AG20443 (cell line): ENCODE measurements around the gene VAMP5.
"Not testable (repeated sequence)": the region's sequence is repeated elsewhere in the genome, so short reads cannot be mapped to it uniquely, and the experiment has no call there.

Experiments used
- DNase-seq: peaks from one replicate; pipeline ENCODE4 v3.0.0; 2012; ENCODE audit warnings: low spot score, mixed read lengths

Gene VAMP5

DNA sequence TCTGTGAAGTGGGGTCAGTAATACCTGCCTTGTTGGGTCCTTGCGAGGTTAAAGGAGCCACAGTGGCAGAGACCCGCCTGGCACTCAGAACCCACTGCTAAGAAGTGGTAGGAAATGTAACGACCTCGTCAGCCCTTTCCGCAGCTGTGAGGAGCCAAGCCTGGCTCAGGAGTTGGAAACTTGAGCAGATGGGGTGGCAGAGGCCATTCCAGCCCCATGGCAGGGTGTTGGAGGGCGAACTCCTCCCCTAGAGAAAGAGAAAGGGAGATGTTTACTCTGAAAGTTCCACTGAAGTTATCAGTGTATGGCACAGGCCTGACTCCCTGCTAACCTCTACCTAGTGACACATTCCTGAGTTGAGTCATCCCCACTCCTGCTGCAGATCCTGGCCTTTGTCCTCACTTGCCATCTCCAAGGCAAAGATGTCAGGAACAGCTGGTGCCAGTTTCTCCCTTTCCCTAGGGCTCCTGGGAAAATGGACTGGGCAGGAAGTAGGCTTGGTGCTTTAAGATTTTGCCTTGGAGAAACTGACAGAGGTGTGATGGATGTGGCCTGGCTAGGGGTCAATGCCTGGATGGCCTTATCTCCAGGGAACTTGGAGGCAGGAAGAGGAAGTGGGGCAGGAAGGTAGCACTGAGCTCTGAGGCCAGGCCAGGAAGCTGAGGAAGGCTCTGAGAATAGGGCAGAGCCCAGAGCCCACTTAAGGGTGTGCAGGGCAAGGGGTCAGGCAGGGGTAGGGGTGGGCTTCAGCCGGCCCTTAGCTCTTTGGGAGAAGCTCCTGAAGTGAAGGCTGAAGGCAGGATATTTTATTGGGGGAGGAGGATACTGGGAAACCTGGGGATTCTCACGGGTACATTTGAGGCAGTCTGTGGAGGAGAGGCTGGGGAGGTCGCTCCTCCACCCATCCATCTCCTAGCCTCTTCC, 888 bp downstream of the VAMP5 start:
- DNase-seq: peak; percentile 67

DNA sequence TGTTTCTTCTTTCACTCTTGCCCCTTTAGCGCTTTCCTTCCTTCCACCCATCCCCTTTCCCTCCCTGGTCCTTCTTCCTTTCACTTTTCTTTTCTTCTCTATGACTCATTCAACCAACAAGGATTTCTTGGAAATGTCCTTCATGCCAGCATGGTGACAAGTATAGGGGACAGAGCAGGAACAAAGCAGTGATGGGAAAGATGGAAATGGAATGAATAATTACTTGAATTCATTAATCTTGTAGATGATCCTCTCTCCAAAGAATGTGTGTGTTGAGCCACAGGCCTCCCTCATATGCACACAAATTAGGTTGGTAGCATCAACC, 1.5 kb downstream of the VAMP5 start:
- DNase-seq: peak; percentile 69

DNA sequence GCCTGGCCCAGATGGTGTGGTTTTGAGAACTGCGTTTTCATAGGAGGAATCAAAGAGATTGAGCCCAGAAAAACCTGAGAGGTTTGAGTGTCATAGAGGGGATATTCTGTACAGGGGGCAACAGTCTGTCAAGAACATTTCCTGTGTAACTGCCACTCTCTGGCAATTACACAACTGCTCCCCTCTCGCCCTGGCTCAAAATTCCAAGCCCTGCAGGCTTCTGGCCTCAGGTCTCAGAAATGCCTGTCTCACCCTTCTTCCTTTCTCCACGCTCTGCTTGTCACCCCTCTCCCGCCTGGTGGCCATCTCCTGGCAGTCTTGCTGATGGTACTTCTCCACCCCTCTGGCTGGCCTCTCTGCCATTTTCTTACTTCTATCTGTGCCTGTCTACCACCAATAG, 4.0 kb downstream of the VAMP5 start:
- no peak for DNase-seq

DNA sequence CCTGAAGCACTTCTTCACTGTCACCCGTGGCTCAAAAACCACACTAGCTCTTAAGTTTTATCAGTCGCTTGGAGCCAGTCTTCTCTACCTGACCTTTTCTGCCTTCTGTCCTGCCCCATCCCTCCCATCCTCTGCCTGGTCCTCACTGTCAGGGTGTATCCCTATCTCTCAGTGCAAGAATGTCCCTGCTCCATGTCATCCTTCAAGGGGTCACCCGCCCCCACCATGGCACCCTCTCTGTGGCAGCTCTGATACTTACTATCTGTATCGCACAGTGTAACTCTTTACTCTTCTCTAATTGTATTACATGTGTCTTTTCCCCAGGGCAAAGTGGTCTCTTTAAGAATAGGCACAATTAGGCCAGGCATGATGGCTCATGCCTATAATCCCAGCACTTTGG, 4.4 kb downstream of the VAMP5 start:
- DNase-seq: no peak

DNA sequence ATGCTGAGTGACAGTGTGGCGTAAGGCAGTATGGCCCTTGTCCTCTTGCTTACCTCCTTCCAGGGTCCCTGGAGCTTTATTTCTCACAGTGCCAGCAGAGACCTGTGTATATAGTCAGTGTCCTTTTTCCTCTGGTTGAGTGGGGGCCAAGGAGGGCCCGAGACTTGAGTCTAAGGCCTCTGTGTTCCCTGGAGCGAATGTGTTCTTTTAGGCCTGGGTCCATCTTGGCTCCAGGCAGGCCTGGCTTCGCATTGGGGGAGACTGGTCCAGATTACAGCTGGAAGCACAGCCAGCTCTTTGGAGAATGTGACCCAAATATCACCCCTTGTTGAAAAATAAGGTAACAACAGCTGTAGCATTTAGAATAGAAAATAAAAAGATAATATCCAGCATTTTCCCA, 5.0 kb downstream of the VAMP5 start:
- no peak for DNase-seq

DNA sequence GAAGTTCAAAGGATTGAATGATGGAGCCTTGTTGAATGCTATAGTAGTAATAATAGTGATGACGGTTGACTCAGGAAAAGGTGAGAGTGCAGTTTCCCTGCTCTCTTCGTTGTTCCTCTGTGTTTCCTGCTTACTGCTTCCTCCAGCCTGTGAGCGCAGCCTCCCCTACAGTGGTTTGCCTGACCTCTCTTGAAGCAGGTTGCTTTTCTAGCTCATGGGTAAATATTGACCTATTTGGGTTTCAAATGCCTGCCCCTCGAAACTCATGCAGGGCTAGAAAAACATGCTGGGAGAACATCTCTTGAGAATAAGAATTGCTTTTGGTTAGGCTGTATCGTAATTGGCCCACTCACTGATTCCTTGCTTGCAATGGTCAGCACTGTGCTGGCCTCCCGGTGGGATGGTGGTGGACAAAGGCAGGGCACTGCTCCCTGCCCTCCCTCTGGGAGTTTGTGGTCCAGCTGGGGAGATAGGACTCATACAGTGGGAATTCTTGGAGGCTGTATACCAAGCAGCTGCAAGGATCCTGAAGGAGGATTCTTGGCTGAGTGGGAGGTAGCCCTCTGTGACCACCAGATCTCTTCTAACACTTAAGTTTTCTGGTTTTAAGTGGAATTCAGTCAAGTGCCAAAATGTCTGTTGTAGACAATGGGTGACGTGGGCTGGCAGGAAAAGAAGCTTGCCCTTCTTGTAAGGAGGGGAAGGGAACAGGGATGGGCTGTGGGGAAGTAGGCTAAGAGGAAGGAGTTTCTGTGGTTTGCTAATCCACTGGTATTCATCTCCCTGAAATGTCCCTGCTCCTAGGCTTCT, 6.0 kb downstream of the VAMP5 start:
- DNase-seq: peak; percentile 84

DNA sequence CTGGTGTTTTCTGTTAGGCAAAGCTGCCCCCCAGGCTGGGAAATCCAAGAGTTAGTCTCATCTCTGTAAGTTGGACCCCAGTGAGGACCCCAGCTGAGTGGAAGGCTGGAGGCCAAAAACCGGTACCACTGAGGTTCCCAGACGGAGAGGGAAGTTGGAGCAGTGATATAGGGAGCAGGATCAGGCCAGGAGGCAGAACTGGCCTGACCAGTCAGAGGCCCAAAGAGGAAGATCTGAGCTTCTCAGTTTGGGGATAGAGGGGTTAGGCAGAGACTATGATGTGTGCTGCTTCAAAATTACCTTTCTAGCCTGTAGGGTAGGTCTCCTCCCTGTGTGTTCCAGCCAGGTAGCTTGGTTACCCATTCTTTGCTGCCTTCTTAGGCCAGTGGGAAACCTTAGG, 6.7 kb downstream of the VAMP5 start:
- no peak for DNase-seq

DNA sequence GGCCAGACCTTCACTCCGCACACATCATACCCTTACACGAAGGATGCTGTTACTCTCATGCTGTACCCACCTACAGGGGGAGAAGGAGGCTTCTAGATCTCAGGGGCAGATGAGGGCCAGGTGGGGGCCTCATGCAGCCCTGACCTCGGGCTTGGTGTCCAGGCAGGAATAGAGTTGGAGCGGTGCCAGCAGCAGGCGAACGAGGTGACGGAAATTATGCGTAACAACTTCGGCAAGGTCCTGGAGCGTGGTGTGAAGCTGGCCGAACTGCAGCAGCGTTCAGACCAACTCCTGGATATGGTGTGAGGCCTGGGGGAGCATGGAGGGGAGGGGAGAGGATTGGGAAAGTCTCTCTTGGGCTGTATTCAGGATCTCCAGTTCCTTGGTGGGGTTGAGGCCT, 7.3 kb downstream of the VAMP5 start:
- no peak for DNase-seq

DNA sequence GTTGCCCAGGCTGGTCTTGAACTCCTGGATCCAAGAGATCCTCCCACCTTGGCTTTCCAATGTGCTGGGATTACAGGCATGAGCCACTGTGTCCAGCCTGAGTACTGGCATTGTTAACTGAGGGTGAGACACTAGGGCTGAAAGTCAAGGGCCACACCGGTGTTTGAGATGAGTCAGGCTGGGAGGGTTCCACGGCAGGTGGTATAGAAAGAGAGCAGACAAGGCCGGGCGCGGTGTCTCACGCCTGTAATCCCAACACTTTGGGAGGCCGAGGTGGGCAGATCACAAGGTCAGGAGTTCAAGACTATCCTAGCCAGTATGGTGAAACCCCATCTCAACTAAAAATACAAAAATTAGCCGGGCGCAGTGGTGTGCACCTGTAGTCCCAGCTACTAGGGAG, 8.1 kb downstream of the VAMP5 start:
- not testable (repeated sequence) for DNase-seq

DNA sequence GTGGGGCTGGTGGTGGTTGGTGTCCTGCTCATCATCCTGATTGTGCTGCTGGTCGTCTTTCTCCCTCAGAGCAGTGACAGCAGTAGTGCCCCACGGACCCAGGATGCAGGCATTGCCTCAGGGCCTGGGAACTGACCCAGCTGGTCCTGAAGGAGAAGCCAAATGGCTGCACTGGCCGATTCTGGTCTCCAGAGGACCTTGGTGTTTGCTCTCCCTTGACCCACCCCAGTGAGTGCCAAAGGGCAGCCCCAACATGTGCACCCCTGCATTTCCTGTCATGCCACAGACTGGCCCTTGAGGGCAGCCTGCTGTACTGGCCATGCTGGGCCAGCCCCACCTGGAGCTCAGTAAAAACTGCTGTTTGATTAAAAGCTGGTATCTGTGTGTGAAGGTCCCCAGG, 8.8 kb downstream of the VAMP5 start:
- DNase-seq: no peak

DNA sequence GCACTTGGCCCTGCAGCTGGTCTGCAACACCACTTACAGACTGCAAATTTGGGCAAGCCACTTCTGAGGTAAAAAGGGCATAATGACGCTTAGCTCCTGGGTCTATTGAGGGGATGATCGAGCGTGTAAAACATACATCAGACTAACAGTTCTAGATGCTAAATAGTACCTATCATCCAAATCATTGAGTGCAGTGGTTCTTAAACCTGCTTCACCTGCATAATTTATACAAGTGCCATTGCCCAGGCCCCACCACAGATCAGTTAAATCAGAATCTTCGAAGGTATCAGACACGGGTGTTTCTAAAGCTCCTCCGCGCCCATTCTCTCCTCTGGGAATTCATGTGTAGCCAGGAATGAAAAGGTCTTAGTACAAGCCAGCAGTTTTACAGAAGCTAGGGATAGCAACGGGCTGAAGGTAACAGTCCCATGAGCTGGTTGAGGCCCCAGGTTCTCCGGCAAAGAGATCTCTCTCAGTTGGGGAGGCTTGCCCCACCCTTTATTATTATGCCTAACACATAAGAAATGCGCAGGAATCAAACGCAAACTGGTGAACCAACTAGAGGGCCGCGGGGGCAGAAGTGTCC, 10.6 kb downstream of the VAMP5 start:
- no peak for DNase-seq

DNA sequence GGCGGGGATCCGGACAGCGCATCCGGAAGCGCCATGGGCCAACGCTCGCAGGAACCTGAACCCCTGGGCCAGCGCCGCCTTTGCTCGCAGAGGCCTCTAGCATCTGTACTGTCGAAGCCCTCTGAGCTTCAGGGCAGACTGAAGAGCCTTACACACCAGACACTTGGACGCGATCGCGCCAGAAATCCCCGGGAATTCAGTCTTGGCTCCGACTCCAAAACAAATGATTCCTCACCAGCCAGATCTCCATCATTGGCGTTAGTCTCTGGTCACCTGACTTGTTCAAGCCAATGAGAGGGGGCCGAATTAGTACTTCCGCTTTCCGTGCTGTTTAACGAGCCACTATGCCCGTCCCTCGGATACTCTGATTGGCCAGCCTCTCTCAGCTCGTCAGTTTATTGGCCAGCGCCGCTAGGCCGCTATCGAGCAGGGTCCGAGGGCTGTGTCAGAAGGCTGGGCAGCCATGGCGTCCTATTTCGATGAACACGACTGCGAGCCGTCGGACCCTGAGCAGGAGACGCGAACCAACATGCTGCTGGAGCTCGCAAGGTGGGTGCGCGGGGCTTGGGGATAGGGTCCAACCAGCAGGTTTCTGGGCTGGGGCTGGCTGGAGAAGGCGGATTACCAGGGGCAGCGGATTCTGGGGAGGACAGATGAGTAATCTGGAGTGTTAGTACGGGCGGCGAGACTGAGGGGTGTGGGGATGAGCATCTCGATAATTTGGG, 11.2 kb downstream of the VAMP5 start, which contains the start of gene RNF181:
TSS of gene RNF181 (plus strand) at position 445 of the 725 bp plus-strand sequence. CDS start at position 464, 19 bp downstream.
- peak; percentile 94 for DNase-seq

DNA sequence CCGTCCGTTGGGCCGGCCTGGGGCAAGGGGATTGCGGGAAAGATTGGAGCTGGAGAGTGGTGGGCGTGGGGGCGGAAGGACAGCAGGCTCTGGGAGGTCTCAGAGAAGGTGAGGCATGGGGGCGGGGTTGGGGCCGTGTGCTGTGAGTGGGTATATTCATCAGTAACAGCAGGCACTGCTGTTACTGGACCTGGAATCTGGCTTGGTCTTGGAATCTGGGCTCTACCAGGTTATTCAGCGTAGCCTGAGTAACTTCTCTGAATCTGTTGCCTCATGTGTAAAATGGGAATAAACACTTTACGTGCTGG, 11.7 kb downstream of the VAMP5 start:
- no peak for DNase-seq

DNA sequence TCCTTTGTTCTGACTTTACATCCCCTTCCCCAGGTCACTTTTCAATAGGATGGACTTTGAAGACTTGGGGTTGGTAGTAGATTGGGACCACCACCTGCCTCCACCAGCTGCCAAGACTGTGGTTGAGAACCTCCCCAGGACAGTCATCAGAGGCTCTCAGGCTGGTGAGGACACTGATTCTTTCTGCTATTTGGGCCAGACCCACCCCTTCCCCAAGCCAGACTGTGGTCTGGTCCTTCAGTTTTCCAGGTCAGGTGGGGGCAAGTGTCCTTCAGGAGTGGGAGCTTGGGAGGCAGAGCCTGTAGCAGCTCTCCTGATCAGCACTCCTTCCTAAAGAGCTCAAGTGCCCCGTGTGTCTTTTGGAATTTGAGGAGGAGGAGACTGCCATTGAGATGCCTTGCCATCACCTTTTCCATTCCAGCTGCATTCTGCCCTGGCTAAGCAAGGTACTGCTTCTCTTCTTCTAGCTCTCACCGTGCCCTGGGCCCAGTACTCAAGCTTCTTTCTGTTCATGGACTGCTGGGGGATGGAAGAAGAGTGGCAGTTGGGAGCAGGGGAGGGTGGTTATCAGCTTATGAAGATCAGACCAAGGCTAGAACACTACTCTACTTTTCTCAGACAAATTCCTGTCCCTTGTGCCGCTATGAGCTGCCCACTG, 12.4 kb downstream of the VAMP5 start:
- DNase-seq: no peak

DNA sequence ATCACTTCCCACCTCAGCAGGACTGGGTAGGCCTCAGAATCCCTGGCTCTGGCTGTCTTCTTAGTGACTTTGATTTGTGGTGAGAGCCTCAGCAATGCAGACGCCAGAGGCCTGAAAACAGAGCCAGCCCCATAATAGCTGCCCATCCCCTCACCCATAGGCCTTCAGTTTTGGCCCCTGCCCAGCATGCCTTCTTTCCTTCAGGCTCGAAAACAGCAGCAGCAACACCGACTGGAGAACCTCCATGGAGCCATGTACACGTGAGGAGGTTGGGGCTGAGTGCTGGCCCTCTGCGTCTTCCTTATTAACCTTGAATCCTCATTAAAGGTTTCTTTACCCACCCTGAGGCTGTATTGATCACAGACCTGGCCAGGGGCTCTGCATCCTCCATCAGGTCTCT, 13.0 kb downstream of the VAMP5 start:
- no peak for DNase-seq

DNA sequence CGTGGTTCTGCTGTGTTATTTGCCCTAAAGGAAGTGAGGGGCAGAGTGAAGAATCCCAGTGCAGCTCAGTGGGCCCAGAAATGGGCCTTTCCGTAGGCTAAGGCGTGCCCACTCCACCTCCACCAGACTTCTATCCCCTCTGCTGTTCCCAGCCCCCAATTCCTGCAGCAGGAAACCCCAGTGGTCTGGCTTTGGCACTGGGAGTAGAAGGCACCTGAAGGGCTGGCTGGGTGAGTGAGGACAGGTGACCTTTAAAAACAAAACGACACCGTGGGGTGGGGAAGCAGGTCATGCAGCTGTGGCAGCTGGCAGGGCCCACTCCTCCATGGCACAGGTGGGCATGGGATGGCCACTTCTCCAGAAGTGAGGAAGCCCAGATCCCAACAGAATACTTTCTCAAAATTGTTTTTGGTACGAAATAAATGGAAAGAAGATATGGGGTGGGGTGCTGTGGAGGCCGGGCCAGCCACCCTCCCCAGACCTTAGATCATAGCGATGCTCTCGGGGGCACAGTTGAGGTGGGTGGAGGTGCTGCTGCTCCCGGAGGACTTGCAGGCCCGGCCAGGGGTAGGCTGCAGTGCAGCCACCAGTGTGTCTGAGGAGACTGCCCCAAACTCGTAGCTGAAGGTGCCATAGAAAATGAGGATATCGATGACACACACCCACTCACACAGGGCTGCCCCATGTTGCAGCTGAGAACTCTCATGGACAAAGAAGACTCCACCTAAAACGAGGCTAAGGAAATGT, 14.5 kb downstream of the VAMP5 start:
- DNase-seq: no peak

DNA sequence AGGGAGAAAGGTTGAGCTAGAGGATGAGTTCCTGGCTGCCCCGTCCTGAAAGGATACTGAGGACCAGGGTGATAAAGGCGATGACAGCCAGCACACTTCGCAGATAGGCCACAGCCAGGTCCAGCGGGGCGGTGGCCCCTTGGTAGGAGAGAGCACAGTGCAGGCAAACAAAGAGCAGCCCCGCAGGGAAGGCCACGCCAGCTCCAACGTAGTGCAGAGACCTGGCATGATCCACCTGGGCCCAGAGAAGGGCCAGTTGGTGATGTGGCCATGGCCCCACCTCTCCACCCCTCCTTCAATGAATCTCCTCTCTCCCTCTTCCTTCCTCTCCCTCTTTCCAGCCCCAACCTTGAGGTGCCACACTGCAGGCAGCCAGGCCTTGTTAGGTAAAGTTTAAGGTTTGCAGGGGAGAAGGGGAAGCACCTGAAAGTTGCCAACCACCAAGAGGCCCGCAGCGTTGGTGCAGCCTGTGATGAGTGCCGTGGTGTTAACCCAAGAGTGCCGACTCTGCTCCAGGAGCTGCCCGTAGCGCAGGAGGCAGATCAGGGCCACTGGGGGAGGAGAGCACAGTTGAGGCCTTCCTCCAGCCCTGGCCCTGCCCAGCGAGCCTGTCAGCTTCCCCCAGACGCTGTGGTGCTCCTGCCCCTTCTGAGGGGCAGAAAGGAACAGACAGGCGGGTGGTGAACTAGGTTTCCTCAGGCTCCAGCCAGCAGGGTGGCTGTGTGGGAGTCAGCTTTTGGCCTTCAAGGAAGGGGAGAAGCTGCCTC, 15.4 kb downstream of the VAMP5 start:
- DNase-seq: no peak

DNA sequence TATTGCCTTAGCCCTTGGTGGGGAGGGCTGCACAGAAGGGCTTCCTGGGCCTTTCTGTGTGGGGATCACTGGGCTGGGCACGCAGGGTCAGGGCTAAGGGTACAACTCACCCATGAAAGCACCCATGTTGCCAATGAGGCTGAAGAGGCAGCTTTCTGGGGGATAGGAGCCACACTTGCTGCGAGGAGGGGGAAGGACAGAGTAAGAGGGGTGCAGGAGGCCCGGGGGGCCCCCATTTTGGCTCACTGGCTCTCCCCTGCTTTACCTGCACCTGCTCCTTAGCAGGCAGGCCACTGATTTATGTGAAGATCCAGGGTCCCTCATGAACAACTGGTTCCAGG, 16.0 kb downstream of the VAMP5 start:
- no peak for DNase-seq

DNA sequence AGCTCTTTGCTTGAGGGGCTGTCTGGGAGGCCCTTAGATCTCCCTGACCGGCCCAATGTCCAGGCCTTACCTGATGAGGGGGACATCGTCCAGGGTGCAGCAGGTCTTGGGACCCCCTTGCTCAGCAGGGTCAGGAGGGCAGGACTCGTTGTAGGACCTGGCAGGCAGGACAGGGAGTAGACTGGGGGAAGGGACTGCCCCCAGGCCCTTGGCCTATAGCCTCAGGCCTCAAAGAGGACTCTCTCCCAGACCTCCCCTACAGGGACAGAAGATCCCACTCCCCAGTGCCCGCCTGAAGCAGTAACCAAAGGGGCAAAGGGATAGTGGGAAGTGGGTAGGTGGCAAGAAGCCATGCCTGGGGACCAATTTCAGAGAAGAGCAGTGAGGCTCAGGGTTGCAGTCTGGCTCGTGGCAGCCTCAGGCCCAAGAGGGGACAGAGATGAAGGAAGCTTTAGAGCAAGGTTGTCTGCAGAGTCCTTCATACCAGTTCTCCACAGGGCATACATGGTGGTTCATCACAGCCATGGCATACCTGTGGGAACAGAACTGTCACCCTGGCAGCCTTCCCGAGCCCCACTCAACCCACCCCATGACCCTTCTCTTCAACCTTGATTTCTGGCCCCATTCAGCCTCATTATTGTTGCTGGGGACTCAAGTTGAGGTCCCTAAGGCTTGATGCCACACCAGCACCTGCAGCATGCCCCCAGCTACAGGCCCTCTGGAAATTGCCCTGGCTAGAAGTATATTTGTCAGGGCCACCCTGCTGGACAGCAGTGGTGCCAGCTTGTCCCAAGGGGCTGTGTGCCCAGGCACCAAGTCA, 16.9 kb downstream of the VAMP5 start:
- no peak for DNase-seq
